ENCODE measurements around the gene COG1.

COG1 gene

DNA sequence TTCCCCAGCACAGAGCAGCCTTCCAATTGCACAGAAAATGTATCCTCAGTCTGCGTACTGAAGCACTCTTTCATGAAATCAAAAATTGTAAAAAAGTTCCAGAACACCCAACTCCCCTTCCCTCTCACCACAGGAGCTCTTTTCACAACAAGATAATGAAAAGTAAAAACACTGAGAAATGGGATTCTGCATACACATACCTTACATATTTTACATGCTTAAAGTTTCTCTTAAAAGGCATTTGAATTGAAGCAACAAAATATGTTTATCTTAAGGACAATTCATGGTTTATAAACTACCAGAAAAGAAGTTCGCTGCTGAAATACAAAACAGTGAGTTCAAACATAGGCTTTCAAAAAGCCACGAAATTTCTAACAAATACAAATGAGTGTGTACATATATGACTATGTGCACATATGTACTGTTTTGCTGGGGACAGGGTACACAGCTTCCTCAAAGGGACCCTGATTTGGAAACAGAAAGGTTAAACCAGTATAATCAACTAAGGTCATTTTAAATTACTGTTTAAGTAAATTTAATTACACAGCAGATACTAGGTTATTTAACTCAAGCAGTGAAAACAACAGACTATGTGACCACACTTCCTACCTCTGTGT, 33.8 kb downstream of the COG1 start:
- FAIRE-seq: no peak
- DNase-seq (ENCODE audit: insufficient read length, low spot score): no peak

DNA sequence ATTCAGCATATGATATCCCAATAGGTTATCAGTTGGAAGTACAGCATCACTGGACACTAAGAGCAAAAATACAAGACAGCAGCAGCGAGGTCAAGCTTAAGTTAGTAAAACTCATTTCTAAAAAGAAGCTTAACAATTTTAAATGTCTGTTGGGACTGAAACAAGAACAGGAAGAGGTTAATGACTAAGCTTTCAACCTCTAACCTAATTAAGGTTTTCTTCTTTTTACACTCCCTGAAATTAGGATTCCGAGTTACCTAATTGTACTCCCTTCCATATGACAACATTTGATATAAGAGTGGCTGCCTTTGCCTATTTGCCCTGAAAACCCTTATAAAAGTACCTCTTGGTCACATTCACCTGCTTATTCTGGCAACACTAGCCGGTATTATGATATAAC, 34.5 kb downstream of the COG1 start:
- DNase-seq (ENCODE audit: insufficient read length, low spot score): no peak

DNA sequence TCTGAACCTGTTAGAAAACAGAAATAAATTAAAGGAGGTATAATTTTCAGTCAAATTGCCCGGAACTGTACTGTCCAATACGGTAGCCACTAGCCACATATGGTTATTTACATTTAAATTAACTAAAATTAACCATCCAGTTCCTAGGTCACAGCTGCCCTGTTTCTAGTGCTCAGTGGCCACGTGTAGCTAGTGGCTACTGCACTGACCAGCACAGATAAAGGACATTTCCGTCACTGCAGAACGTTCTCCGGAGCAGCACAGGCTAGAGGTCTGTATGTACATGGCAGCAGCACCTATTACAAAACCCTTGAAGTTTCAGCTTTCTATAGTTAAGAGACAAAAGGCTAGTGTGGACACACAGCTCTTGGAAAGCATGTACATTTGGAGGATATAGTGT, 35.1 kb downstream of the COG1 start:
- FAIRE-seq: no peak
- no peak for DNase-seq (ENCODE audit: insufficient read length, low spot score)

More for the DNA sequence above, 34.5 kb downstream of the COG1 start:
- FAIRE-seq: no peak

DNA sequence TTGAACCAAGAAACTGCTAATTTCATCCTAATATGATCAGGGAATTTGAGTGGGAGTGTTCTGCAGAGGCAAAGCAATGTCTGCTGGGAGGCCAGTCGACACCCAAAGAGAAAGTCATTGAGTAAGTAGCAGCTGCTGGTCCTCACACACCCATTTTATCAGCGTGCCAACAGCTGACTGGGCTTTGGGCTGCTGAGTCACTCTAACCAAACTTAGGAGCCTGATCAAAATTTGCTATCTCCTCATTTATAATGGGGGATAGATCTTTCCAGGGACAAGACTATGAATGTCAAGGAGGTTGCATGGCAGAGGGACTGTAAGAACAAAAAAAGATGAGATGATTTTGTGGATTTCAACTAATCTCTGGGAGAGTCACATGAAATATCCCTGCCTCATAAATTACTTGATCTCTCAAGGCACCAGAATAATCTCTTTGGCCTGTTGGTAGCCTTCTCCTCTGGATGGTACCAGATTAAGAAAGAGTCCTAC, 35.9 kb downstream of the COG1 start:
- FAIRE-seq (no peak), DNase-seq (ENCODE audit: insufficient read length, low spot score) (peak; percentile 80)

DNA sequence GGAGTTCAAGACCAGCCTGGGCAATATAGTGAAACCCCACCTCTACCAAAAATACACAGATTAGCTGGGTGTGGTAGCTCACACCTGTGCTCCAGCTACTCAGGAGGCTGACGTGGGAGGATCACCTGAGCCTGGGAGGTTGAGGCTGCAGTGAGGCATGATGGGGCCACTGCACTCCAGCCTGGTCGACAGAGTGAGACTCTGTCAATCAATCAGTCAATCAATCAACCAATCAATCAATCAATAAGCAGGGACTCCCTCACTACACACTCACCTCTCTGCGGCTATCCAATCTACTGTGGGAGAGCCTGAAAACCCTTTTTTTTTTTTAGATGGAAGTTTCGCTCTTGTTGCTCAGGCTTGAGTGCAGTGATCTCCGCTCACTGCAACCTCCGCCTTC, 37.2 kb downstream of the COG1 start:
- no peak for DNase-seq (ENCODE audit: insufficient read length, low spot score)
- no peak for FAIRE-seq

DNA sequence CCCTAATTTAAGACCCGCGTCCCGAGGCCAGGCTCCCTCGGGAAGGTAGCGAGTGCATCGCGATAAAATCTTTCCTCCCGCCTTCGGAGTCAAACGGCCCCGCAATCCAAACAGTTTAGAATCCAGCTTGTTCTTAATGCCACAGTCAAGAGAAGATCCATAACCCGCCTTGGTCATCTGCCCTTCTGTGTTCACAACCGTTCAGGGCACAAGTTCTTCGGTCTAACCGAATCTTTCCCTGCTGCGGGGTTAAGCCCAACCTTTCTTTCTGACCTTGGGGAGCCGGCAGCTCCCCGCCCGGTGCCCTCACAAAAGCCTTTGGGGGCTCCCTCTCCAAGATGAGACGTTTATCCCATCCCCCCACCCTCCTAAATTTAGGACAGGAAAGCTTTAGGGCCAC, 38.5 kb downstream of the COG1 start:
- DNase-seq (ENCODE audit: insufficient read length, low spot score): peak; percentile 26
- no peak for FAIRE-seq

DNA sequence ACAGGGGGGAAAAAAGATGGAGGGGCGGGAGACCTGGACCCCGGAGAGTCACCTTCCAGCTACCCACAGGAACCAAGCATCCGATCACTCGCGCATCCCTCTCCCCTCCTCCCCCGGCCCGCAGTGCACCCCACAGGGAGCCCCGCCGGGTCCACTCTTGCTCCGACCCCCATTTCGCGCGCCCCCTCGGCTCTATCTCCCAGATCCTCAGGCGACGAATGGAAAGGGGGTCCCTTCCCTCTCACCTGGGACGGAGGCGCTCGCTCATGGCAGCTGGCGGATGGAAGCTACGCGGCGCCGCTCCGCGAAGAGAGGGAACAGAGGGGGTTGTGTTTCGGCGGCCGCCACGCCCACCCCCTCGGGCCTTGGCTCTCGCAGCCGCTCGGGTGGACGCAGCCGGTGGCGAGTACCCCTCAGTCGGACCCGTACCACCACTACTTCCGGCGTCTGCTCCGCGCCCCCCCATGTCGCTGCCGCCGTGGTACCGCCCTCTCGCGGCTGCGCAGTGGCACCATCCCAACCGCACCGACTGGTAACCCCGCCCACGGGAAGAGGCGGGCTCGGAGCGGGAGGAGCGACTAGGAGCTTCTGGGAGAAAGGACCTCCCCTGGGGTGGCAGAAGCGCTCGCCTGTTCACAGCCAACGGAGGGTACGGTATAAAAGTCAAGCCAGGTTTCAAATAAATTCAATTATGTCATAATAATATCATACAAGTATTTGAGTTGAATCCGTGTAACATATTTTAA, 39.2 kb downstream of the COG1 start:
- peak; percentile 99 for DNase-seq (ENCODE audit: insufficient read length, low spot score)
- FAIRE-seq: peak; percentile 87

DNA sequence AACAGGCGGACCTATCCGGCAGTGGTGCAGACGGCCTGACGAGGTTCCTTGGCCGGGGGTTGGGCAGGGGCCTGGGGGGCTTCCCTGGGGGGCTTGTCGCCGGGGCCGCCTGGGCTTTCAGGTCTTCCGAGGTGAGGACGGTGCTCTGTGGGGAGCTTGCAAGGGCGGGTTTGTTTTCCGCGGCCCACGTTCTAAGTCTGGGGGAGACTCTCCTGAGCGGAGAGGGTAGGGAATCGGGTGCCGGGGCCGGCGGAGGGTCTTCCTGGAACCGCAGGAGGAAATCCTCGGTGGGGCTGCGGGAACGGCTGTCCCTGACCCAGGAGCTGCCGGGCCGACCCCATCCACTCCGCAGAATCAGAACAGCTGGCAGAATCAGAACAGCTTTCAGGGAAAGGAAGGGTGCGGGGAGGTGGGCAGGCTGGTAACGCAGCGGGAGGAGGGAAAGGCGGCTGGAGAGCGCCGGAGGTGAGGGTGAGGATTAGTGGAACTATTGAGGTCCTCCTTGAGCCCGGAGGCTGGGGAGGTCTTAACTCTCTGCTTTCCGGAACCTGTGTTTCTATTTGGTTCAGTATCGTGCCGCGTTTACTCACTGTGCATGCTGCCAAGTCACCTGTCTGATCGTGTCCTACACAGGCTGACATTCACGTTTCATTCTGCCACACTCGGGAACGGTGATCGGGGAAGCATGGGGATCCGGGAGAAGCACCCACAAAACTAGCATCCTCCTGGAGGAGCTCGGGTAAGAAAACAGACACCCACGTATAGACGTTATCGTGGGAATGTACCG, 39.9 kb downstream of the COG1 start:
- FAIRE-seq: no peak
- DNase-seq (ENCODE audit: insufficient read length, low spot score): peak; percentile 51

DNA sequence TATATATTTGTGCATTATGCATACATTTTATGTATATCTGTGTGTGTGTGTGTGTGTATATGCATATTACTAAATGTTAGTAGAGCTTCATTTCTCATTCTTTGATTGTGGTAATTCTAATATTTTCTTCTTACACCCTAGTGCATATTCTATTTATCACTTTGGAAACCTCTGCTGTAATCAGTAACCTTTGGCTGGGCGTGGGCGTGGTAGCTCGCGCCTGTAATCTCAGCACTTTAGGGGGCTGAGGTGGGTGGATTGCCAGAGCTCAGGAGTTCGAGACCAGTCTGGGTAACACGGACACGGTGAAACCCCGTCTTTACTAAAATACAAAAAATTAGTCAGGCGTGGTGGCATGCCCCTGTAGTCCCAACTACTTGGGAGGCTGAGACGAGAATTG, 41.9 kb downstream of the COG1 start:
- FAIRE-seq: no peak
- no peak for DNase-seq (ENCODE audit: insufficient read length, low spot score)

DNA sequence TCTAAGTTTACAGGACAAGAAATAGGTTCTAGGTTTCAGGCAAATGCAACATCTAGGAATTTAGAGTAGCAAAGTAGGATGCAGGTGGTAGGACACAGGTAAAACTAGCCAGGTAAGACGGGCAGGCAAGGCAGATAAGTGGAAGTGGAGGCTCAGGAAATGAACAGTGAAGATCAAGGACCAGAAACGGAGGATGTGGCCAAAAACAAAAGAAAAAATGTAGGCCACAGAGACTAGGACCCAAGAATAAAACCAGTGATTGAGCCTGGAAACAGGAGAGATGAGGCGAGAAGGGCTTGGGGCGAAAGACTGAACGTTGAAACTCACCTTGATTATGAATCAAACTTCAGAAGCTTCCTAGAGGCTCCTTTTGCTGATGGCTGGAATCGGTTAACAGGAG, 44.9 kb downstream of the COG1 start:
- FAIRE-seq (no peak), DNase-seq (ENCODE audit: insufficient read length, low spot score) (no peak)

DNA sequence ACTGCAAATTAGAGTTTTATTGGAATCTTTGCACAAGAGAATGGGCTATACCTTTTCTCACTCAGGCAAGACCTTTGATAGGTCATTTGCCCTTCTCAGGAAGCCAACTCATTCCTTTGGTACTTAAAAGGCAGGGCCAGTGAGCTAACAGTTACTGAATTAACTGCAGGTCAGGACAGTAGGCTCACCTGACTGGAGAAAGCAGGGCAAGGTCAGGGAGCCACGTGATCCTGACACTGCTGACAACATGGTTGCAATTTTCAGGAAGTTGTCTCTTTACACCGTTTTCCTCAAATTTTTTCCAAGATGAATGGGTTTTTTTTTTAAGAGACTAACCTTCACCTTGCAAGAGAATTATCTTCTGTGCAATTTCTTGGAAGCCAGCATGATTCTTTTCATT, 47.7 kb downstream of the COG1 start:
- no peak for DNase-seq (ENCODE audit: insufficient read length, low spot score)
- no peak for FAIRE-seq

DNA sequence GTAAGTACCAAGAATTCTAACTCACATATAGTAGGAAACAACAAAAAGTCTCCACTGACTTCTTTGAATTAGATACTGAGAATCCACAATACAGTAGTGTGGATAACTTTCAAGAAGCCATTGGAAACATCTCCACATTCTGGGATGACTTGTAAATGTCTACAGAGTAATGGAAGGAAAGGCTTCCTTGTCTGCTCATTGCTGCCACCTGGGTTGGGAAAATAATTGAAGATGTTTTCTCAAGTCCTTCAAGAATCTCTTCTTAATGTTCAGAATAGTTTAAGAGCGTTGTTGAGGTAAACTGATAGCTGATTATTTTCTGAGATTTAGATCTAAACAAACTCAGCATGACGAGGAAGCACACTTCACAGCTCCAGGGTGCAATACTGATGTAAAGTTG, 54.9 kb downstream of the COG1 start:
- no peak for DNase-seq (ENCODE audit: insufficient read length, low spot score)
- no peak for FAIRE-seq

DNA sequence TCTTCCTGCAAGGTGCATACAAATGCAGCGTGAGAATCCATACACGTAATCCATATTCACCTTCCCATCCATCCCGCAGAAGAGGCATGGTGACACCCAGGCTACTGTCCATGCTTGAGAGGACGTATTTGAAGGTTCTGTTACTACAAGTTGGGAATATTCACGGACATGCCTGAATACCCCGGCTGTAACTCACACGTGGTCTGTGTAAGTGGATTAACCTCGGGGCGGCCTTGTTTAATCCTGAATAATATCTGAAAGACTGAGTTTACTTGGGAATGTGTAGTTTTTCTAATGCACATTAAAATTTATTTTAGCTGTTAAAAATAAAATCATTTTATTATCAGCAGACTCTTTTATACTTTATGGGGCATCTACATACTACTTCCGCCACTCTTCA, 55.7 kb downstream of the COG1 start:
- DNase-seq (ENCODE audit: insufficient read length, low spot score) (no peak), FAIRE-seq (no peak)

DNA sequence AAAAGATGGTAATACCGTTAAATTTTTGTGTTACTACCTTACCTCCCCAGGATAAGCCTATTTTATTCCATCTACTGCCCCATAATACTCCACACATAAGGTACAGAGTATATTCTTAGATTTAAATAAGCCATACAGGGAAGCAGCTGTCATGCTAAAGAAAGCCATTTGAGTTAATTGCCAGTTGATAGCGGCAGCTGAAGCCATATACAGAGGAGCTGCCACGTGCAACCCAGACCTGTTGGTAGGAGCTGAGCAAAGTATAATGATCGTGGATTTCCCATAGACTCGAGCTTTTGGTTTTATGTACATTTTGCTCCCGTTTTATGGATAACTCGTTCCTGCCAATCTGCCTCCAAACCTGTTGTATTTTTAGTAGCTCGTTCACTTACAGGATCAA, 56.8 kb downstream of the COG1 start:
- FAIRE-seq: no peak
- DNase-seq (ENCODE audit: insufficient read length, low spot score): no peak

DNA sequence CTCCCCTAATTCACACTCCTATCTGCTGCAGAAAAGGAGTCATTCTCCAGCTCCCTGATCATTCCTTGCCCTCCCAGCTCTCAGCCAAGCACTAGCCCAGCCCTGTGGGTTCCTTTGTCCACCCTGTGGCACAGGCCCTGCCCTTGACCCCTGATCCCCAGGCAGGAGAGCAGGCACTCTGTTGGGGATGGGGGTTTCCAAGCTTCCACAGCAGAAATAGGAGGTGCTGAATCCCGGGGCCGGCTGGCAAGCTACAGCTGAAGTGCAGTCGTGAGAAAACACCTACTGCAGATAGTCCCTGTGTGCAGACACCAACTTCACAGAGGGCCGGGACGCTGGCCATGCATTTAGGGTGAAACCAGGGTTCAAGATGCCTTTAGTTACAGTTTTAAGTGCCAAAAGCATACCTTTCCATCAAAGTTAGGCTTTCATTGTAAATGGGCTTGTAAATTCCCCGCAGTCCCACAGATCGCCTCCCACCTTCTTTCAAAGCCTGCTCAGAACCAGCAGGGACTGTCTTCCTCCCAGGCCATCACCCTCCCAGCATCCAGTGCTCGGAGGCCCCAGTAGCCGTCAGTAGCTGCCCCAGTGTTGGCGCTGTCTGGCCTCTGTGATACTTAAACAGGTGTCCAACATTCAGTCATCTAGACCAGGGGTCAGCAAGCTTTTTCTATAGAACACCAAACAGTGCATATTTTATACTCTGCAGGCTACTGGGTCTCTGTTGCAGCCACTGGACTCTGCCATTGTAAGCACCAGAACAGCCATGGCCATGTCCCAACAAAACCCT, 58.2 kb downstream of the COG1 start:
- FAIRE-seq: peak; percentile 33
- no peak for DNase-seq (ENCODE audit: insufficient read length, low spot score)

DNA sequence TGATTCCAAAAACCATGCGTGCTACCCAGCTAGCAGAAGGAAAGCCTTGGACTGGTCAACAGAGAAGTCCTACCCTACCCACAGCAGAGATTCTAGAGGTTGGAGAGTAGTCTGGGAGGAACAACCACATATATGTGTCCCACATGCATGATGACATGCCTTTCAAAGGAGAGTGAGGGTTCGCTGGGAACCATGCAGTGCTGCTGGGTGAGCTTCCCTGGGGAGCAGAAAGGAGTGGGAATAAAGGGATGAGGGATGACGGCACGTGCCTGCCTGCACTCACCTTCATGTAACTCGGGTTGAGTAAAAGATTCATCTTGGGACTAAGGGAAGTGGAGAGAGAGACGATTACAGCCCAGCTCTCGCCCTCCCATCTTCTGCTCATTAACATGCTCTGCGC, 59.0 kb downstream of the COG1 start:
- DNase-seq (ENCODE audit: insufficient read length, low spot score): no peak
- no peak for FAIRE-seq

DNA sequence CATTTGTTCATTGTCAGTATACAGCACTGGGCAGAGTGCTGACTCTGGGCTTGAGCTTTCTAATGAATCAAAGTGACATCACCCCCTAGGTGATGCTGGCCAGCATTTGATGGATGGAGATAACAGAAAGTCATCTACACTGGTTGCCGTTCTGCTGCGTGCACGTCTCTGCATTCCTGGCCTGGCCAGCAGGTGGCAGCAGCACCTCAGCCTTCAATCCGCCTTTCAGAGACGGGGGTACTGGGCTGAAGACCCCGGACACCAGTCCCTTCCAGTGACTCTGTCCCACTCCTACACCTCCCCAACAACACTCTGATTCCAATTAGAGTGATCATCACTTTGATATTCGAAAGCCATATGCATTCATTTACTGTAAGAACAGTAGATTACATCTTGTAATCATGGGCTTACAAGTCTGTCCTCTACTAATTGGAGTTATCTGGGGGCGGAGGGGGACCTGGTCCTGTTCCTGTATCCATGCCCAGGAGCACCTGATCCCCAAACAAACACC, 62.9 kb downstream of the COG1 start:
- DNase-seq (ENCODE audit: insufficient read length, low spot score) (peak; percentile 67), FAIRE-seq (peak; percentile 91)

DNA sequence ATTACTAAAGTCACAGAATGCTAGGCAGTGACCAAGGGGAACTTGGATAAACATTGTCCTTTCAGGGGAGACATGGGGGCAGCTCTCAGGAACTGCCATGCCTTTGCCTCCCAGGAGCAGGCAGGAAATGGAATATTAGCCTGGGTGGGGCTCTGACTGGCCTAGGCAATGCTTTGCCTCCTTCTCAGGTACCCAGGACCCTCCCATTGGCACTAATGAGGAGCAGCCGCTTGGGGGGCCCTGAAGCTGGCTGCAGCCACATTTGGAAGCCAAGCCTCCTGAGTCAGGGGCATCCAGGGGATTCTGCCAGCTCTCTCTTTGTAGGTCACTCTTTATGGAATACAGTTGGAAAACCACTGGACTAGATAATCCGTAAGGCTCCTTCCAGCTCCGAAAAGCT, 63.4 kb downstream of the COG1 start:
- FAIRE-seq (no peak), DNase-seq (ENCODE audit: insufficient read length, low spot score) (no peak)

DNA sequence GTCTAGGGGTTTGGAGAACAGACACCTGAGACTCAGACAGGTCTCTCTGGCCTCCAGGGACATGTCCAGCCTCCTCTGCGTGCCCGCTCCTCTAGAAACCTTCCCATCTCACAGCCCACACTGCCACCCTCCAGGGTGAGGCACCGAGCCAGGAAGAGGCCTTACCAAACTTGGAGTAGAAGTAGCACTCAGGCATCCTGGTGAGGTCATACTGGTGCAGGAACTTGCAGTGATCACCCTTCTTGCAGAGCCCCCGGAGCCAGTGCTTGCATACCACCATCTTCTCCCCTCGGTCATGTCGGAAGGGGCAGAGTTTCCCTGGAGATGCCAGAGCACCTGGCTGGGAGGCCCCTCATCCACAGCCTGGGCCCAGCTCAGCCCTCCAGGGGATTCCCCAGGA, 64.7 kb downstream of the COG1 start:
- FAIRE-seq (no peak), DNase-seq (ENCODE audit: insufficient read length, low spot score) (no peak)

Measured in HTR-8/SVneo (cell line).